DMS53 treated with DMSO at 0.1 percent for 48 hours (cell line): ENCODE measurements around the gene CCL21.

Source experiments
- DNase-seq: peaks from one replicate; lab custom pipeline; 2025; ENCODE audit not compliant: unreplicated experiment; lab: John Stamatoyannopoulos, UW

The CCL21 gene

DNA sequence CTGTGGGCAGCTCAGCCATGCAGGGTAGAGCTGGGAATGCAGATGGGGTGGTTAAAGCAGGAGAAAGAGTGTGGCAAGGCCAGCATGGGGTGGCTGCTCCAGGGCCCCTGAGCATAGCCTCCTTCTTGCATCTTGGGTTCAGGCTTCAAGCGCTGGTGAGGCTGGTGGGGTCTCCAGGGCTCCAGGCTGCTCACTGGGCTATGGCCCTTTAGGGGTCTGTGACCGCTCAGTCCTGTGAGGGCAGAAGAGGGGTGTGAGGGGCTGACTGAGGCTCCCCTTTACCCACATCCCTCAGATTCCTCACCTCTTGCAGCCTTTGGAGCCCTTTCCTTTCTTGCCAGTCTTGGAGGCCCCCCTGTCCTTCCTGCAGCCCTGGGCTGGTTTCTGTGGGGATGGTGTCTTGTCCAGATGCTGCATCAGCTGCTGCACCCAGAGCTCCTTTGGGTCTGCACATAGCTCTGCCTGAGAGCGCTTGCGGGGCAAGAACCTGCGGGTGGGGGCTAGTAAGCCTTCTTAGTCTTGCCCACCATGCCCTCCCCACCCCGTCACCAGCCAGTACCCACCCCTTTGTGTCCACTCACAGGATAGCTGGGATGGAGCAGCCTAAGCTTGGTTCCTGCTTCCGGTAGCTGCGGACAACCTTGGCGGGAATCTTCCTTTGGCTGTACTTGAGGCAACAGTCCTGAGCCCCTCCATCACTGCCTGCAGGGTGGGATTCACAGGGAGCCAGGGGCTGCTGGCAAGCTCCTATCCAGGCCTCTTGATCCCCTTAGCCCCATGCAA lies 549 bp downstream of the CCL21 start:
- DNase-seq, result no peak

- DNase-seq, result no peak
Observed at GRCh38 chr9:34707130-34707529, 2.8 kb downstream of the CCL21 start.

DNA sequence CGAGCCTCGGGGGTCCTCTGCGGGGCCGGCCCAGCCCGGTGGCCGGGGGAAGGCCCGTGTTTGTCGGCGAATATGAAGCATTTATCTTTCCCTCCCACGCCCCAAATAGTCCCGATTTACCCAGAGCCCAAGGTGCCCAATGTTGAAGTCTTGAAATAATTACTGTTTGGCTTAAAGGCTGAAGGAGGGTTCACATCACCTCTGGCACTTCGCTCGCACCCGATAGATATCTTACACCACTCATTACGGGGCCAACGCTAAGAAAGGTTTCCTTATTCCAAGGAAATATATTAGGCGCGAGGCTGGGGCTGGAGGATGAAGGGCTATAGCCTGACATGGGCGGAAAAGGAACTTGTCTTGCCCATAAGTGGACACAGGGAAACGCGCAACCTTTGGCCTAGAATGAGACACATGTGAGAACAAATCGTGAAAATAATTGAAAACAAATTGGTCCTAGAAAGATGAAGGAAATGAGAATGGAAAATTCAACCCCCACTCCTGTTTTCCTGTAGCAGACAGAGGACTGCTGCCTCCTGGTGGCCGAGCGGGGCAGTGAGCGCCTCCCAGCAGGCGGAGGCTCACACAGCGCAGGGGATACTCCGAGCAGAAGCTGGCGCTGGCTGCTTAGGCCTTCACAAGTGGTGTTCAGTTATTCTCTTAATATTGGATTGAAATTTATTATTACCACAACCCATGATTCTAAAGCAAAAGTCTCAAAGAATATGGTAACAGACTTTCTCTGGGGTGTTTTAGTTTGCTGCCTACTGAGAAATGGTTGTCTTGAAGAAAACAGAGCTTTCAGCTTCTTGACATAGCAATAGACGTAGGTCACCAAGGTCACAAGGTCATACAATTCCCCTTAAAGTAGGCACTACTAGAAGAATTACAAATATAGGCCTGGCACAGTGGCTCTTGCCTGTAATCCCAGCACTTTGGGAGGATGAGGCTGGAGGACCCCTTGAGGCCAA lies 7.9 kb downstream of the CCL21 start:
- peak; percentile 64 for DNase-seq

GRCh38 chr9:34701023-34701768 lies 8.7 kb downstream of the CCL21 start:
- DNase-seq, result no peak

- DNase-seq, result no peak
Observed at GRCh38 chr9:34694811-34695210, 15.1 kb downstream of the CCL21 start.

GRCh38 chr9:34693560-34693959 lies 16.4 kb downstream of the CCL21 start:
- no peak for DNase-seq

DNA sequence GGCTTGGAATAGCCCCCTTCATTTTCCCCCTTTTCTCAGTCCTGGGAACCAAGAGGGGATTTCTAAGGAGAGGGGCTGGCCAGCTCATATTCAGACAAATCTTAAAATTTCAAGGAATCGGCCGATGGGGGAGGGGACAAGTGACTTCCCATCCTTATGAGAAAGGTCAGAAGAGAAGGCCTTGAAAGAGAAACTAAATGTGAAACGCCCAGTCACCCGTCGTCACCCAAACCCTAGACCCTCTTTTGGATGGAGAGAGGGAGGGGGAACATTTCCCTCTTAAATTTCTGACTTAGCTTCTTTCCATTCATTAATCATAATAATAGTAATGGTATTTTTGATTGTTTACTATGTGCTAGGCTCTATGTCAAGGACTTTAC lies 18.0 kb downstream of the CCL21 start:
- DNase-seq, result no peak

- DNase-seq, result no peak
Observed at GRCh38 chr9:34690983-34691935, 18.7 kb downstream of the CCL21 start, which contains the start of gene CCL19. CCL19 (minus strand) TSS chr9:34691276; CDS start chr9:34691139, 137 bp downstream.

DNA sequence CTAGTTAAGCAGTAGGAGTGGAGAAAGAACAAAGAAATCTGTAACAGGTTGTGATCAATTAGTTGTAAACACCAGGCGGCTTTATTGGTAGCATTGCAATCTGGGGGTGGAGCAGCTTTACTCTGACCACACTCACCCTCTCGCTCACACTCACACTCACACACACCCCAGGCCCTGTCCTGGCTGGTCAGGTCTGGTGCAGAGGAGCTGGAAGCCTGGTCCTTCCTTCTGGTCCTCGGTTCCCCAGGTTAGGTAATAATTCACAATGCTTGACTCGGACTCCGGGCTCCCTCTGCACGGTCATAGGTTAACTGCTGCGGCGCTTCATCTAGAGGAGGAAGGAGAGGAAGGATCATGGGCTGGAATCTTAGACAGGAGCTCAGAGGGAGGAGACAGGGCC lies 20.4 kb downstream of the CCL21 start:
- DNase-seq, result no peak

GRCh38 chr9:34689116-34689470 lies 20.8 kb downstream of the CCL21 start:
- peak; percentile 48 for DNase-seq

GRCh38 chr9:34688329-34689115 lies 21.4 kb downstream of the CCL21 start:
- no peak for DNase-seq

GRCh38 chr9:34687276-34688030 lies 22.5 kb downstream of the CCL21 start:
- DNase-seq, result no peak

DNA sequence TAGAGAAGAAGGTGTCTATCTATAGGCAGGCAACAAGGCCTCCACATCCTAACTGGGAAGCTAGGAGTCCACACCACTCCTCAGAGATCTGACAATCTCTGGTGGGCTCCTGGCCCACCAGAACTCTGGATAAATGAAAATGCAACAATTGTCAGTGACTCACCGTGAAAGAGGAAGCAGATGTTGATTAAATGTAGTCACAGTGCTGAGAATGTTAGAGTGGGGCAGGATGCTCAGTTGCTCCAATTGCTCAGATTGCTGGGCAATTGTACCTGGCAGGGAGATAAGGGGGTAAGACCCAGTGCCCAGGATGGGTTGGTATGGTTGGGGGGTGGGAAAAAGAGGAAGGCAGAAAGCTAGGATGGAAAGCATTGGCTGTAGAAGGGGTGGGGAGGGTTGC lies 23.2 kb downstream of the CCL21 start:
- DNase-seq, result no peak

DNA sequence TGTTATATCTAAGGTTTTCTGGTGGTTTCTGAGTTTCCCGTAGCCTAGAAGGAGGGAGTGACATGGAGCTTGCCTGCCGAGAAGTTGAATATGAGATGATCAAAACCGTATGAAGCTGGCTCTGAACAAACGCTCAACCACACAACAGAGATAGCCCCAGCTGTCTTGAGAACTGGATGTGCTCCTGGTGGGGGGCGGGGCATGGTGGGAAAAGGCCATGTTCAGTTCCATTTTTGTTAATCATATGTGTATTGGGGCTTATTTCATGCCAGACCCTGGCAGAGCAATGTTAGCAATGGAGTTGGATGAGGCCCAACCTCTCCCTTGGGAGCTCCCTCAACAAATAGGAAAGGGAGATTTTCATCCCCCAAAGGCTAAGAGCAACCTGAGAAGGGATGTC lies 23.7 kb downstream of the CCL21 start:
- no peak for DNase-seq

DNA sequence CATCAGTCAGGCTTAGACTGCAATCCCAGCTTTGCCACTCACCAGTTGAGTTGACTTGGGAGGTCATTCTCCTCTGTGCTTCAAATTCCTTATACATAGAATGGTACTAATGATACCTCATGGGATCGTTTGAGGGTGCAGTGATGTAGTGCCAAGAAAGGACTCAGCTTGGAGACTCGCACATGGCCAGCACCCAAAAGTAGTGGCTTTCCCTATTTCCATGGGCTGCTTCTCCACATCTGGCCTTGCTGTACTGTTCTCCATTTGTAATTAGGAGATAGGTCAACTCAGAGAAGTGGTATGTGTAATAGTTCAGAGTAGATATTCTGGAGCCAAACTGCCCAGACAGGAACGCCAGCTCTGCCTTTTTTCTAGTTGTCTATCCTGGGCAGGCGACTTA lies 24.3 kb downstream of the CCL21 start:
- DNase-seq, result no peak

DNA sequence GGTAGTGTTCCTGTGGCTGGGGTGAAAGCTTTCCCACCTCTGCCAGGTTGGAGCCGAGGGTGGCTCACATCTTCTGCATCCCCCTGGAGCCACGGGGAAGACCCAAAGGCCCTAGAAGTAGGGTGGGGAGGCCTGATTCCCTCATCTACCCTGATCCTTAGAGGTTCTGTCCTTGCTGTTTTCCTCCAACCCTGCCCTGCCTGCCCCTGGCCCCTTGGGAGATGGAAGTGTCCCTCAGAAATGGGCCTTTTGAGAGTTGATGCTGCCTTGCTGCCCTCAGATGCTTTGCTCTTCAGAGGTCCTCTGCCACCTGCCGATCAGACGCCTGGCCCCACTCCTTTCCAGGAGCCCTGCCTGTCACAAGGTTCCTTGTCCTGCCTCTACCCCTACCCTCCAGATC lies 25.1 kb downstream of the CCL21 start:
- no peak for DNase-seq

- DNase-seq, result no peak
Observed at GRCh38 chr9:34684145-34684544, 25.8 kb downstream of the CCL21 start.

GRCh38 chr9:34675869-34676268 lies 34.1 kb downstream of the CCL21 start:
- no peak for DNase-seq
